K562 (cell line): ENCODE results near the gene PRSS53. TPM values are rescaled to one million over a fixed set of nuclear protein-coding genes. Genes with fewer than 3 reads are reported as not detected.

ENCODE experiments used
- CREM ChIP-seq: IDR thresholded peaks from 2 replicates; pipeline ENCODE4 v1.6.1; 2014; ENCODE audit warnings: antibody characterized with exemption, low read depth
- FUS ChIP-seq: fragments of 200-400 bp; formaldehyde crosslinking; optimal IDR thresholded peaks from 2 replicates; pipeline ENCODE3; 2017; ENCODE audit warnings: low read depth, low read length
- GATAD2A ChIP-seq: fragments of 450-650 bp; IDR thresholded peaks from 2 replicates; pipeline ENCODE4 v1.6.1; 2017
- HCFC1 ChIP-seq: IDR thresholded peaks from 2 replicates; pipeline ENCODE4 v1.6.1; 2012; ENCODE audit warnings: low read depth, low read length, improper control_type of control experiment
- MAZ ChIP-seq, 2 experiments: fragments of 450-650 bp in 1 of 2; sonication (generic) in 1 of 2; formaldehyde crosslinking; IDR thresholded peaks in 1 of 2; conservative IDR thresholded peaks in 1 of 2; 2 replicates each; pipeline versions ENCODE4 v1.4.0 to v1.5.0; 2020; ENCODE audit warnings: mild to moderate bottlenecking in 1 of 2, missing genetic modification reagents in 1 of 2
- MYC ChIP-seq, 2 experiments: fragments of 250-450 bp in 1 of 2; sonication (Bioruptor Pico) in 1 of 2; IDR thresholded peaks; 2 replicates each; pipeline versions ENCODE4 v1.5.1 to v1.6.1; 2012 to 2021; ENCODE audit warnings: low read depth in 2 of 2, borderline replicate concordance in 1 of 2, improper control_type of control experiment in 1 of 2, low read length in 1 of 2, mild to moderate bottlenecking in 1 of 2, moderate library complexity in 1 of 2
- NCOR1 ChIP-seq: fragments of 450-650 bp; IDR thresholded peaks from 2 replicates; pipeline ENCODE4 v1.6.1; 2016; ENCODE audit warnings: mild to moderate bottlenecking, moderate library complexity
- OTX1 ChIP-seq: fragments of 450-650 bp; formaldehyde crosslinking; IDR thresholded peaks from 2 replicates; pipeline ENCODE4 v1.4.0; 2022; ENCODE audit warnings: mild to moderate bottlenecking
- PCBP1 ChIP-seq: fragments of 200-400 bp; formaldehyde crosslinking; IDR thresholded peaks from 2 replicates; pipeline ENCODE4 v1.6.1; 2018; ENCODE audit warnings: mild to moderate bottlenecking, low read depth, low read length; ENCODE audit not compliant: poor library complexity, severe bottlenecking
- PKNOX1 ChIP-seq: fragments of 450-650 bp; IDR thresholded peaks from 2 replicates; pipeline ENCODE4 v1.6.1; 2016
- YY1 ChIP-seq, 3 experiments: IDR thresholded peaks; 2 replicates each; pipeline ENCODE4 v1.6.1; 2011; ENCODE audit warnings: low read length in 2 of 3, mild to moderate bottlenecking in 2 of 3, moderate library complexity in 2 of 3, borderline replicate concordance in 1 of 3, control low read depth in 1 of 3, low read depth in 1 of 3; ENCODE audit not compliant: insufficient read depth in 3 of 3, insufficient replicate concordance in 2 of 3, control insufficient read depth in 1 of 3, insufficient read length in 1 of 3; ENCODE audit errors: extremely low read depth in 1 of 3
- ZBTB1 ChIP-seq: sonication (generic); formaldehyde crosslinking; IDR thresholded peaks from 2 replicates; pipeline ENCODE4 v1.8.1; 2023; ENCODE audit warnings: missing genetic modification reagents, low read depth, mild to moderate bottlenecking, borderline replicate concordance
- ZNF143 ChIP-seq: sonication (generic); formaldehyde crosslinking; IDR thresholded peaks from 2 replicates; pipeline ENCODE4 v1.9.0; 2022; ENCODE audit warnings: mild to moderate bottlenecking, missing genetic modification reagents
- ZNF384 ChIP-seq: IDR thresholded peaks from 2 replicates; pipeline ENCODE4 v1.6.1; 2012; ENCODE audit warnings: low read depth, low read length, improper control_type of control experiment
- ZNF766 ChIP-seq: fragments of 200-800 bp; sonication (Bioruptor generic); conservative IDR thresholded peaks from 2 replicates; pipeline ENCODE4 v1.6.1; 2016; ENCODE audit warnings: missing genetic modification characterization, missing compliant biosample characterization
- polyA plus RNA-seq, 8 experiments: library from polyadenylated mRNA; depleted of rRNA in 4 of 8; stranded (reverse) in 5 of 8; unstranded in 3 of 8; fragments of >200 nt; fragmentation: Nextera tagmentation in 2 of 8; fragmentation: Illumina TruSeq in 1 of 8; extraction: Ambion mirVana in 2 of 8; extraction: Trizol in 1 of 8; gene quantifications; 2 replicates each; pipeline versions ENCODE4 v1.2.1 to v1.2.3, GENCODE V29; 2011 to 2014; ENCODE audit warnings: inconsistent platforms in 1 of 8, missing spikeins in 1 of 8
- total RNA-seq, 7 experiments: library from RNA; depleted of rRNA in 6 of 7; stranded (reverse); fragments of >200 nt in 6 of 7; fragmentation: Illumina TruSeq in 2 of 7; extraction: Trizol in 2 of 7; gene quantifications; 2 replicates each; pipeline versions ENCODE4 v1.2.1 to v1.2.3, GENCODE V29; 2011 to 2021; ENCODE audit warnings: low replicate concordance in 1 of 7
- TF ChIP-seq, protein P1 (sequence below): IDR thresholded peaks from 2 replicates; pipeline ENCODE4 v1.6.1; 2011; ENCODE audit not compliant: insufficient read length; ENCODE audit errors: extremely low read depth
- TF ChIP-seq, protein P2 (sequence below), 2 experiments: fragments of 200-800 bp in 1 of 2; sonication (Bioruptor generic) in 1 of 2; sonication (generic) in 1 of 2; formaldehyde crosslinking in 1 of 2; IDR thresholded peaks in 1 of 2; conservative IDR thresholded peaks in 1 of 2; 2 replicates each; pipeline versions ENCODE4 v1.5.0 to v1.6.1; 2016 to 2020; ENCODE audit warnings: missing compliant biosample characterization in 1 of 2, missing genetic modification characterization in 1 of 2, missing genetic modification reagents in 1 of 2
- TF ChIP-seq, protein P3 (sequence below): fragments of 450-650 bp; IDR thresholded peaks from 2 replicates; pipeline ENCODE4 v1.7.1; 2018; ENCODE audit warnings: mild to moderate bottlenecking, low read depth; ENCODE audit not compliant: partially characterized antibody

The PRSS53 gene
- total and polyA plus RNA-seq, 9 of the 15 experiments (the other 6 are each of a cell fraction or from before 2014, with no cell fraction given): 0.40 to 1.9 (median 0.78) TPM; not detected in 2

- peak; percentile 61; the same call in 1 of the 2 replicates for TF ChIP-seq PKNOX1
- peak; percentile 75 to 97 (median 93) for TF ChIP-seq YY1 (IDR thresholded peaks at IDR 0.05; ENCODE audit: borderline replicate concordance in 1 of 3, control insufficient read depth in 1 of 3, extremely low read depth in 1 of 3, insufficient read depth in 3 of 3, insufficient read length in 1 of 3, insufficient replicate concordance in 2 of 3, low read depth in 1 of 3, low read length in 2 of 3)
- TF ChIP-seq, protein P1, sequence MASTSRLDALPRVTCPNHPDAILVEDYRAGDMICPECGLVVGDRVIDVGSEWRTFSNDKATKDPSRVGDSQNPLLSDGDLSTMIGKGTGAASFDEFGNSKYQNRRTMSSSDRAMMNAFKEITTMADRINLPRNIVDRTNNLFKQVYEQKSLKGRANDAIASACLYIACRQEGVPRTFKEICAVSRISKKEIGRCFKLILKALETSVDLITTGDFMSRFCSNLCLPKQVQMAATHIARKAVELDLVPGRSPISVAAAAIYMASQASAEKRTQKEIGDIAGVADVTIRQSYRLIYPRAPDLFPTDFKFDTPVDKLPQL: no peak
- peak; percentile 82 for TF ChIP-seq ZBTB1 (CRISPR knock-in tag)
- peak; percentile 85 for TF ChIP-seq HCFC1
- TF ChIP-seq, protein P2, sequence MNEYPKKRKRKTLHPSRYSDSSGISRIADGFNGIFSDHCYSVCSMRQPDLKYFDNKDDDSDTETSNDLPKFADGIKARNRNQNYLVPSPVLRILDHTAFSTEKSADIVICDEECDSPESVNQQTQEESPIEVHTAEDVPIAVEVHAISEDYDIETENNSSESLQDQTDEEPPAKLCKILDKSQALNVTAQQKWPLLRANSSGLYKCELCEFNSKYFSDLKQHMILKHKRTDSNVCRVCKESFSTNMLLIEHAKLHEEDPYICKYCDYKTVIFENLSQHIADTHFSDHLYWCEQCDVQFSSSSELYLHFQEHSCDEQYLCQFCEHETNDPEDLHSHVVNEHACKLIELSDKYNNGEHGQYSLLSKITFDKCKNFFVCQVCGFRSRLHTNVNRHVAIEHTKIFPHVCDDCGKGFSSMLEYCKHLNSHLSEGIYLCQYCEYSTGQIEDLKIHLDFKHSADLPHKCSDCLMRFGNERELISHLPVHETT (CRISPR knock-in tag; conservative IDR thresholded peaks at IDR 0.05 in 1 of 2, IDR thresholded peaks at IDR 0.05 in 1 of 2): peak in 1 of 2 experiments; percentile 98; a peak in 2 of 4 replicates
- peak; percentile 64 for TF ChIP-seq PCBP1
- 0 out of 2 replicates have a peak, but pooled peaks have one; percentile 6 for TF ChIP-seq OTX1 (CRISPR knock-in tag)
- TF ChIP-seq CREM: peak; percentile 99
- TF ChIP-seq, protein P3, sequence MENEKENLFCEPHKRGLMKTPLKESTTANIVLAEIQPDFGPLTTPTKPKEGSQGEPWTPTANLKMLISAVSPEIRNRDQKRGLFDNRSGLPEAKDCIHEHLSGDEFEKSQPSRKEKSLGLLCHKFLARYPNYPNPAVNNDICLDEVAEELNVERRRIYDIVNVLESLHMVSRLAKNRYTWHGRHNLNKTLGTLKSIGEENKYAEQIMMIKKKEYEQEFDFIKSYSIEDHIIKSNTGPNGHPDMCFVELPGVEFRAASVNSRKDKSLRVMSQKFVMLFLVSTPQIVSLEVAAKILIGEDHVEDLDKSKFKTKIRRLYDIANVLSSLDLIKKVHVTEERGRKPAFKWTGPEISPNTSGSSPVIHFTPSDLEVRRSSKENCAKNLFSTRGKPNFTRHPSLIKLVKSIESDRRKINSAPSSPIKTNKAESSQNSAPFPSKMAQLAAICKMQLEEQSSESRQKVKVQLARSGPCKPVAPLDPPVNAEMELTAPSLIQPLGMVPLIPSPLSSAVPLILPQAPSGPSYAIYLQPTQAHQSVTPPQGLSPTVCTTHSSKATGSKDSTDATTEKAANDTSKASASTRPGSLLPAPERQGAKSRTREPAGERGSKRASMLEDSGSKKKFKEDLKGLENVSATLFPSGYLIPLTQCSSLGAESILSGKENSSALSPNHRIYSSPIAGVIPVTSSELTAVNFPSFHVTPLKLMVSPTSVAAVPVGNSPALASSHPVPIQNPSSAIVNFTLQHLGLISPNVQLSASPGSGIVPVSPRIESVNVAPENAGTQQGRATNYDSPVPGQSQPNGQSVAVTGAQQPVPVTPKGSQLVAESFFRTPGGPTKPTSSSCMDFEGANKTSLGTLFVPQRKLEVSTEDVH: peak; percentile 81
- TF ChIP-seq MYC (IDR thresholded peaks at IDR 0.05; ENCODE audit: low read depth, low read length): no peak; the same call in none of the 2 replicates
- no peak for TF ChIP-seq MYC (CRISPR knock-in tag; IDR thresholded peaks at IDR 0.05; ENCODE audit: borderline replicate concordance, low read depth)
- 0 out of 2 replicates have a peak, but pooled peaks have one; percentile 32 for TF ChIP-seq ZNF384
- TF ChIP-seq MAZ (CRISPR knock-in tag; conservative IDR thresholded peaks at IDR 0.05 in 1 of 2, IDR thresholded peaks at IDR 0.05 in 1 of 2): peak; percentile 80 to 89
- no peak for TF ChIP-seq ZNF143 (CRISPR knock-in tag)
- TF ChIP-seq FUS: peak; percentile 30
- peak; percentile 88 for TF ChIP-seq ZNF766 (CRISPR knock-in tag)
- TF ChIP-seq GATAD2A: peak; percentile 67; the same call in 1 of the 2 replicates
- TF ChIP-seq NCOR1: 0 out of 2 replicates have a peak, but pooled peaks have one; percentile 41
These were observed 28.9 kb upstream of the PRSS53 start, which contains the start of gene KAT8 (continued) for GRCh38 chr16:31117384-31118222.
